Transverse colon (tissue), 4 donors: ENCODE data around the gene SAMD1. TPM values are rescaled to one million over a fixed set of nuclear protein-coding genes. Genes with fewer than 3 reads are reported as not detected.

Source experiments
- DNase-seq: peaks from one replicate; pipeline ENCODE4 v3.0.0-alpha.2; 2019
- H3K27ac ChIP-seq, 4 donors: fragments of 200-600 bp; sonication (generic); 2 replicates each; pipeline ENCODE4 v1.5.1; 2016 to 2018; ENCODE audit warnings: inconsistent platforms in 4 of 4
- H3K27me3 ChIP-seq: fragments of 200-600 bp; sonication (generic); 2 replicates; pipeline ENCODE4 v1.5.1; 2017; ENCODE audit warnings: inconsistent platforms
- H3K36me3 ChIP-seq, 4 donors: fragments of 200-600 bp; sonication (generic); 2 replicates each; pipeline ENCODE4 v1.5.1; 2017 to 2019; ENCODE audit warnings: inconsistent platforms in 4 of 4
- H3K4me1 ChIP-seq, 4 donors: fragments of 200-600 bp; sonication (generic); 2 replicates each; pipeline ENCODE4 v1.5.1; 2017 to 2020; ENCODE audit warnings: inconsistent platforms in 4 of 4
- H3K4me3 ChIP-seq, 4 donors: fragments of 200-600 bp; sonication (generic); 1 replicate in 1 of 4; 2 replicates in 3 of 4; pipeline versions ENCODE4 v1.5.1 to v1.6.1; 2017 to 2019; ENCODE audit warnings: inconsistent platforms in 4 of 4
- H3K9me3 ChIP-seq, 2 donors: fragments of 200-600 bp; sonication (generic); 2 replicates each; pipeline ENCODE4 v1.5.1; 2017 to 2019; ENCODE audit warnings: inconsistent platforms in 2 of 2
- EP300 ChIP-seq: sonication (generic); formaldehyde crosslinking; IDR thresholded peaks from one replicate; pipeline ENCODE4 v1.6.1; 2017; ENCODE audit warnings: antibody characterized with exemption, low read depth
- POLR2A ChIP-seq: fragments of 450-650 bp; IDR thresholded peaks from one replicate; pipeline ENCODE4 v1.6.1; 2016; ENCODE audit warnings: antibody characterized with exemption, mild to moderate bottlenecking, moderate library complexity
- POLR2AphosphoS5 ChIP-seq, 3 donors: sonication (generic); formaldehyde crosslinking; IDR thresholded peaks; one replicate each; pipeline ENCODE4 v1.6.1; 2016; ENCODE audit warnings: antibody characterized with exemption in 3 of 3
- WGBS, 2 donors: methylation state at CpG; one replicate each; pipeline ENCODE4 v1.1.5; 2018; ENCODE audit warnings: low coverage in 1 of 2; 5-methylcytosine and 5-hydroxymethylcytosine counted together
- in situ Hi-C, 4 donors: fragments of 200-750 bp; cut with MboI; loops; one replicate each; pipeline versions ENCODE4 v1.15.0 to v1.15.1; 2017; ENCODE audit warnings: low sequenced_read_pairs in 3 of 4, low pct_ligation_motif_present in 1 of 4, low pct_unique_long_range_greater_than_20kb in 1 of 4
- intact Hi-C: fragments of 100-400 bp; cut with DNase I; formaldehyde crosslinking; loops from one replicate; pipeline ENCODE4 v1.15.1; 2023; ENCODE audit warnings: low total_unique reads
- total RNA-seq, 4 donors: library from RNA; depleted of rRNA; stranded (reverse); fragments of >200 nt; gene quantifications; one replicate each; pipeline ENCODE4 v1.1.0, GENCODE V29; 2016
- TF ChIP-seq, protein P1 (sequence below), 5 experiments: fragments of 200-600 bp in 3 of 5; fragments of 450-650 bp in 2 of 5; sonication (generic) in 3 of 5; IDR thresholded peaks; 1 replicate in 2 of 5; 2 replicates in 3 of 5; pipeline ENCODE4 v1.5.1; 2016 to 2017; ENCODE audit warnings: antibody characterized with exemption in 5 of 5, inconsistent platforms in 3 of 5, mild to moderate bottlenecking in 2 of 5, moderate library complexity in 1 of 5

The SAMD1 gene
- total RNA-seq, 4 donors from 2014 or later = 7.6 to 37.5 (median 36.8) TPM

DNA sequence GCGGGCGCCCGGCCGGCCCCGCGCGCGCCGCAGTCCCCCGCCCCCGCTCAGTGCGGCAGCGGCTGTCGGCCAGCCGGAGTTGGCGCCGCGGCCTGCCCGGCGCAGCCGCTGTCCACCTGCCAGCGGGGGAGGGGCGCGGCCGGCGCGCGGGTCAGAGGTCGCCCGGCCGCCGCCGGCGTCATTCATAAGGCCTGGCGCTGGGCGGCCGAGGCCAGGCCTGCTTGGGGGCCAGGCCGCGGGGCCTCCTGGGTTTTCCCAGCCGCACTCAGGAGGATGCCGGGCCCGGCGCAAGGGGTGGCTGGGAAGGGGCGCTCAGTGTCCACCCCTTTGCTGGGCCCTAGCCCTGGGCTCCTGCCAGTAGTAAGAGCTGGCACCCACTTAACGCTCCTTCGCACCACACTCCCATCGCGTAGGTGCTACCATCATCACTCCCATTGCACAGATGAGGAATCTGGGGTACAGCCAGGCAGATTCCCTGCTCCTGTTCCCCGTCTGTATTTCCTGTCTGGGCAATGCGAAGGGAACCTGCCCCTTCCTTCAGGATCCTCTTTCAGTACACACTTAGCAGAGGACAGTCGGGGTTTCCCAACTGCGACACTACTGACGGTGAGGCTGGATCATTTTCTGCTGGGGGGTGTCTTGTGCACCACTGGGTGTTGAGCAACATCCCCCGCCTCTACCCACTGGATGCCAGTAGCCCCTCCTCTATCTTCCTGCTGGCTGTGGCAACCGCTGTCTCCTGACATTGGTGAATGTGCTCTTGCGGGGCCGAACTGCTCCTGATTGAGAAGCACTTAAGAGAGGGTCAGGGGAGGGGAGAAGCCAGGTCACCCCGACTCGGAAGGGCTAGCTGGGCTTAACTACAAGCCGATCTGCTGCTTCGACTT is 27.9 kb upstream of the SAMD1 start:
- peak; percentile 52 for TF ChIP-seq POLR2A
- TF ChIP-seq EP300 = no peak
- TF ChIP-seq POLR2AphosphoS5 (IDR thresholded peaks at IDR 0.05) = peak; percentile 35 to 60 (median 59)
- 11% methylated on average over 26 of the region's 61 CpGs; no CpG with 5 or more reads in 1 of the 2 donors for WGBS, 2 donors
- peak overlapping the region; percentile 94 to 100 (median 100) for H3K27ac ChIP-seq
- H3K27me3 ChIP-seq = no peaks in the 10 kb centered on the region
- H3K9me3 ChIP-seq = no peaks in the 10 kb centered on the region
- intact Hi-C loops = no loop called here
- in situ Hi-C loops = no loop called here
- peak overlapping the region; percentile 49 to 92 (median 55) for H3K4me3 ChIP-seq
- DNase-seq = peak; percentile 73
- peaks cover 16 to 56% (median 38%) of the 10 kb centered on the region in 4 donors for H3K4me1 ChIP-seq
- no peaks in the 10 kb centered on the region for H3K36me3 ChIP-seq

DNA sequence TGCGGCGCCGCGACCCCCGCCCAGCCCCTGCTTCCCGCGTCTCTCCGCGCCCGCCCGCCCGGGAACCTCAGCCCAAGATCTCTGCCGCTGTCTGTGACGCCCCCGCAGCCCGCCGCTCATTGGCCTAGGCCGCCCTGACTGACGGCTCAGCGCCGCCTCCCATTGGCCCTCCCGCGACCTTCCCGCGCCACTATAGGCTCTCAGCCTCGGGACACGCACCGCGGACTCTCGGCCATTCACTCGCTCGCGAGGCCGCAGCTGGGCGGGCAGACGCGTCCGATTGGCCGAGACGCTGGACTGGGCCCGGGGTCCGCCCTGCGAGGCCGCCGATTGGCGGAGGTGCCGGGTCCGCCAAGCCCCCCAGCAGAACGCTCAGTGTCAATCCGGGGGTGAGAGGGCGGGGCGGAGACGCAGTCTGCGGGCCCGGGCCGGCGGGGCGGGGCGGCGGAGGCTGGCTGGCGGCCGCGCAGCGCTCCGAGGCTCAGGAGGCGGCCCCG is 27.2 kb upstream of the SAMD1 start, which contains the start of gene PRKACA:
PRKACA (minus strand) TSS at position 95 of the 497 bp plus-strand sequence. CDS start 215 bp downstream, outside the sequence.
- no peaks in the 10 kb centered on the region for H3K27me3 ChIP-seq
- H3K4me1 ChIP-seq = peaks cover 23 to 63% (median 45%) of the 10 kb centered on the region in 4 donors
- in situ Hi-C loops (no loop called here), intact Hi-C loops (no loop called here)
- no peaks in the 10 kb centered on the region for H3K36me3 ChIP-seq
- peak; percentile 99 for DNase-seq
- TF ChIP-seq POLR2A (no peak), POLR2AphosphoS5 (IDR thresholded peaks at IDR 0.05) (peak; percentile 45 to 60 (median 59))
- TF ChIP-seq, protein P1, sequence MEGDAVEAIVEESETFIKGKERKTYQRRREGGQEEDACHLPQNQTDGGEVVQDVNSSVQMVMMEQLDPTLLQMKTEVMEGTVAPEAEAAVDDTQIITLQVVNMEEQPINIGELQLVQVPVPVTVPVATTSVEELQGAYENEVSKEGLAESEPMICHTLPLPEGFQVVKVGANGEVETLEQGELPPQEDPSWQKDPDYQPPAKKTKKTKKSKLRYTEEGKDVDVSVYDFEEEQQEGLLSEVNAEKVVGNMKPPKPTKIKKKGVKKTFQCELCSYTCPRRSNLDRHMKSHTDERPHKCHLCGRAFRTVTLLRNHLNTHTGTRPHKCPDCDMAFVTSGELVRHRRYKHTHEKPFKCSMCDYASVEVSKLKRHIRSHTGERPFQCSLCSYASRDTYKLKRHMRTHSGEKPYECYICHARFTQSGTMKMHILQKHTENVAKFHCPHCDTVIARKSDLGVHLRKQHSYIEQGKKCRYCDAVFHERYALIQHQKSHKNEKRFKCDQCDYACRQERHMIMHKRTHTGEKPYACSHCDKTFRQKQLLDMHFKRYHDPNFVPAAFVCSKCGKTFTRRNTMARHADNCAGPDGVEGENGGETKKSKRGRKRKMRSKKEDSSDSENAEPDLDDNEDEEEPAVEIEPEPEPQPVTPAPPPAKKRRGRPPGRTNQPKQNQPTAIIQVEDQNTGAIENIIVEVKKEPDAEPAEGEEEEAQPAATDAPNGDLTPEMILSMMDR (IDR thresholded peaks at IDR 0.05) = no peak
- H3K9me3 ChIP-seq = no peaks in the 10 kb centered on the region
- WGBS, 2 donors = 1% methylated on average over 18 of the region's 67 CpGs; no CpG with 5 or more reads in 1 of the 2 donors
- peak within 1 kb of the TSS; percentile 92 to 99 (median 96) for H3K4me3 ChIP-seq
- H3K27ac ChIP-seq = peak within 1 kb of the TSS; percentile 94 to 100 (median 100)

DNA sequence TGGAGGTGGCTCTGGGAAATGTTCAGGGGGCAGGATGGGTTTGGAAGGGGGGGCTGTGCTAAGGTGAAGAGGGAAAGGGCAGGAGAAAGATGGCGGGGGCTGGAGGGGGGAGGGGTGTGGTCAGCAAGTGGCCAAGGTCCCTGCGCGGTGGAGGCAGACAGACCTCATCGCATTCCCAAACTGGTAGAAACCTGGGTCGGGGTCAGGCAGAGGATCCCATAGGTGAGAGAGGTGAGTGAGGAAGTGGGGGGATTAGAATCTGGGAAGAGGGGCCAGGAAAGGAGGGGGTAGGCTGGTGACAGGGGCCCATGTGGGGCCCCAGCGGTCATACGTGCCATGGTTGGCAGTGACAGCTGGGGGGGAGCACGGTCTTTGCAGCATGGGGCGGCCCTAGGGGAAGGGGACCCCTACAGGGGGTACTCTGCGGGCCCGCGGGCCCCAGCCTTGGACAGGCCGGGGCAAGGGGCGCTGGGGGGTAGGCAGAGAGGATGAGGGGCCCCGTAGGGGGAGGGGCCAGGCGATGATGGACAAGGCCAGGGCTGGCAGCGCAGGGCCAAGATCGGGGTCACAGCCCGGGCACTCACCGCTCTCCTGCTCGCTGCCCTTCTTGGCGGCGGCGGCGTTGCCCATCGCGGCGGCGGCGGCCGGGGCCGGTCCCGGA is 26.5 kb upstream of the SAMD1 start:
- in situ Hi-C loops = no loop called here
- no peak for TF ChIP-seq EP300
- TF ChIP-seq, protein P1 (IDR thresholded peaks at IDR 0.05) = no peak
- no peak for TF ChIP-seq POLR2AphosphoS5 (IDR thresholded peaks at IDR 0.05)
- TF ChIP-seq POLR2A = no peak
- intact Hi-C loops = no loop called here
- Histone ChIP-seq H3K27me3 (no peaks in the 10 kb centered on the region), H3K9me3 (no peaks in the 10 kb centered on the region), H3K36me3 (no peaks in the 10 kb centered on the region), H3K4me3 (peak overlapping the region; percentile 92 to 99 (median 96)), H3K27ac (peak overlapping the region; percentile 85 to 100 (median 97)), H3K4me1 (peaks cover 28 to 69% (median 52%) of the 10 kb centered on the region in 4 donors)
- 0 to 1% methylated on average over 4 to 28 of the region's 33 CpGs for WGBS, 2 donors
- DNase-seq = no peak

DNA sequence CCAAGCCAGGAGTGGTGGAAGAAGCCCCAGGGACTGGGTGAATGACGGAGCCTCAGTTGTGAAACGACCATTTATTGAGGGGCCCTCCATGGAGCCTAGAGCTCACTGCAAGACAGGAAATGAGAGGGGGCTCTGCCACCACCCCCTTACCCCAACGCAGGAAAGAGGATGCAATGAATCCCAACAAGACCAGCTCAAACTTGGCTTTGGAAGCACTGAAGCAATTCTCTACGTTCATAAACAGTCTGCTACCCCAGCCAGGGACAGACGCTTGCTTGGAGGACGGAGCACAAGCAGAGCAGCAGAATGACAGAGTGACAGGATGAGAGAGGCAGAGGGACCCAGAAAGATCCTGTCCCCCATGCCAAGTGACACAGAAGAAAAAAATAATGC is 26.0 kb upstream of the SAMD1 start:
- 20% methylated on average over 6 of the region's 6 CpGs; no CpG with 5 or more reads in 1 of the 2 donors for WGBS, 2 donors
- in situ Hi-C loops (no loop called here), intact Hi-C loops (no loop called here)
- TF ChIP-seq POLR2AphosphoS5 (IDR thresholded peaks at IDR 0.05) (no peak), POLR2A (no peak), EP300 (no peak)
- TF ChIP-seq, protein P1 (IDR thresholded peaks at IDR 0.05) = no peak
- Histone ChIP-seq H3K9me3 (no peaks in the 10 kb centered on the region), H3K4me3 (peak overlapping the region; percentile 92 to 99 (median 96)), H3K4me1 (peaks cover 28 to 75% (median 54%) of the 10 kb centered on the region in 4 donors), H3K27me3 (no peaks in the 10 kb centered on the region), H3K27ac (peak overlapping the region; percentile 85 to 100 (median 97)), H3K36me3 (no peaks in the 10 kb centered on the region)
- no peak for DNase-seq
